ENCODE results near the gene AGBL1. TPM values are rescaled to one million over a fixed set of nuclear protein-coding genes. Genes with fewer than 3 reads are reported as not detected.

Gene AGBL1
- total RNA-seq, 1 experiment from 2014 or later = not detected

DNA sequence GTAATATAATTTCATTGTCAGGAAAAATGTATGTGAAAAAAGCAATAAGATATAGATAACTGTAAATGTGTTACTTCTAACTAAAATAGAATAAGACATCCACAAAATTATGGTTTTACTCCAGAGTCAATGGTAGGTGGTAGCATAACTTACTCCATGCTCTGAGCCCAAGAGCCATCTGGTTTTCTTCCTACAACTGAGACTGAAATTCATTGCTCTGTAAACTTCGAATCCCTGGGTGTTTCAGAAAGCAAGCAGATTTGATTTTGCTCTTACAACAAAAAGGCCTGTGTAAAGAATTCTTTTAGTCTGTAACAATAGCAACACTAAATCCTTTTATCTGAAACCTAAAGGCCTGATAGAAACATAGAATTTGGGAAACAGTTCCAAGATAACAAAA is 805.9 kb downstream of the AGBL1 start:
- Histone ChIP-seq H4K91ac (ENCODE audit: insufficient read length, low read depth, low read length) (no peak overlapping the region), H3K9ac (ENCODE audit: extremely low read depth, insufficient read length, low read length) (no peak overlapping the region), H2AK5ac (ENCODE audit: insufficient read length, low read length) (no peak overlapping the region), H3K79me1 (ENCODE audit: insufficient read depth, low read depth, low read length, poor library complexity, severe bottlenecking) (no peaks in the 10 kb centered on the region), H2BK12ac (ENCODE audit: insufficient read length, low read depth, low read length) (no peak overlapping the region), H2BK20ac (ENCODE audit: low read depth, low read length, poor library complexity, severe bottlenecking) (no peak overlapping the region), H3K4me2 (ENCODE audit: insufficient read depth, insufficient read length, low read length) (no peak overlapping the region), H3K14ac (ENCODE audit: insufficient read depth, low read length) (no peak overlapping the region), H4K5ac (ENCODE audit: insufficient read length, low read depth, low read length) (no peak overlapping the region), H3K56ac (ENCODE audit: insufficient read length, low read depth, low read length) (no peak overlapping the region), H3T11ph (ENCODE audit: low read length) (no peak overlapping the region), H2BK120ac (ENCODE audit: low read depth, low read length, poor library complexity, severe bottlenecking) (no peak overlapping the region), H4K8ac (replicated peaks; ENCODE audit: insufficient read length, low read depth, low read length) (no peak overlapping the region), H2AFZ (ENCODE audit: low read length) (no peak overlapping the region), H4K20me1 (ENCODE audit: control insufficient read depth, insufficient read depth, insufficient read length) (no peaks in the 10 kb centered on the region), H3K79me2 (ENCODE audit: insufficient read depth, low read length) (no peaks in the 10 kb centered on the region), H2BK15ac (ENCODE audit: low read depth, low read length) (no peak overlapping the region), H3K4me1 (ENCODE audit: insufficient read depth, low read length) (no peaks in the 10 kb centered on the region), H3K23me2 (ENCODE audit: insufficient read length, low read depth, low read length, poor library complexity, severe bottlenecking) (no peaks in the 10 kb centered on the region), H3K23ac (ENCODE audit: insufficient read length, low read depth, low read length) (no peak overlapping the region), H3K9me3 (ENCODE audit: control insufficient read depth, low read depth, low read length) (no peaks in the 10 kb centered on the region), H3K27me3 (ENCODE audit: insufficient read depth, low read length) (no peaks in the 10 kb centered on the region), H2BK5ac (ENCODE audit: insufficient read length, low read length) (no peak overlapping the region), H3K27ac (ENCODE audit: insufficient read length, low read depth, low read length) (no peak overlapping the region), H3K18ac (ENCODE audit: insufficient read length, low read depth, low read length) (no peak overlapping the region), H3K4ac (ENCODE audit: low read depth, low read length) (no peak overlapping the region)
- no peaks in the 10 kb centered on the region for H3K27me3 Mint-ChIP-seq (ENCODE audit: low read depth)
- TF ChIP-seq, protein P1, sequence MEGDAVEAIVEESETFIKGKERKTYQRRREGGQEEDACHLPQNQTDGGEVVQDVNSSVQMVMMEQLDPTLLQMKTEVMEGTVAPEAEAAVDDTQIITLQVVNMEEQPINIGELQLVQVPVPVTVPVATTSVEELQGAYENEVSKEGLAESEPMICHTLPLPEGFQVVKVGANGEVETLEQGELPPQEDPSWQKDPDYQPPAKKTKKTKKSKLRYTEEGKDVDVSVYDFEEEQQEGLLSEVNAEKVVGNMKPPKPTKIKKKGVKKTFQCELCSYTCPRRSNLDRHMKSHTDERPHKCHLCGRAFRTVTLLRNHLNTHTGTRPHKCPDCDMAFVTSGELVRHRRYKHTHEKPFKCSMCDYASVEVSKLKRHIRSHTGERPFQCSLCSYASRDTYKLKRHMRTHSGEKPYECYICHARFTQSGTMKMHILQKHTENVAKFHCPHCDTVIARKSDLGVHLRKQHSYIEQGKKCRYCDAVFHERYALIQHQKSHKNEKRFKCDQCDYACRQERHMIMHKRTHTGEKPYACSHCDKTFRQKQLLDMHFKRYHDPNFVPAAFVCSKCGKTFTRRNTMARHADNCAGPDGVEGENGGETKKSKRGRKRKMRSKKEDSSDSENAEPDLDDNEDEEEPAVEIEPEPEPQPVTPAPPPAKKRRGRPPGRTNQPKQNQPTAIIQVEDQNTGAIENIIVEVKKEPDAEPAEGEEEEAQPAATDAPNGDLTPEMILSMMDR (conservative IDR thresholded peaks at IDR 0.05) = no peak
- H3K36me3 Mint-ChIP-seq (ENCODE audit: insufficient read depth in 1 of 3, low read depth in 3 of 3) = no peaks in the 10 kb centered on the region
- no peaks in the 10 kb centered on the region for H3K9me3 Mint-ChIP-seq
- no CpG with 5 or more reads among the region's 1 CpG for WGBS (ENCODE audit: extremely low coverage, insufficient read length, low lambda C conversion rate)
- no peak for DNase-seq
- no peak overlapping the region for H3K27ac Mint-ChIP-seq
- no peaks in the 10 kb centered on the region for H3K4me1 Mint-ChIP-seq
- no peak overlapping the region for H3K4me3 Mint-ChIP-seq

All from H9 (cell line).